Spleen (tissue), 7 donors: ENCODE data around the gene IL1RL1.

ENCODE experiments used
- CTCF ChIP-seq, 11 experiments: fragments of 200-600 bp in 7 of 11; fragments of 450-650 bp in 4 of 11; sonication (generic) in 4 of 11; IDR thresholded peaks in 8 of 11; conservative IDR thresholded peaks in 3 of 11; 1 replicate in 7 of 11; 2 replicates in 4 of 11; pipeline versions ENCODE4 v1.4.0 to v1.8.0; 2016 to 2021; ENCODE audit warnings: antibody characterized with exemption in 11 of 11, inconsistent platforms in 4 of 11, mild to moderate bottlenecking in 1 of 11
- POLR2AphosphoS5 ChIP-seq, 3 donors: sonication (generic); formaldehyde crosslinking; IDR thresholded peaks; one replicate each; pipeline ENCODE4 v1.5.1; 2017; ENCODE audit warnings: antibody characterized with exemption in 3 of 3
- donor health status: DM: no; HTN: no; CAD: no; lungs with moderate emphysema.
- donor health status: DM: no; HTN: no; CAD: no.
- donor health status: DM: no; HTN: no; CAD: no.

GRCh38 chr2:102358496-102358895 is 47.1 kb downstream of the IL1RL1 start:
- TF ChIP-seq CTCF (IDR thresholded peaks at IDR 0.05 in 8 of 11, conservative IDR thresholded peaks at IDR 0.05 in 3 of 11) (no peak), POLR2AphosphoS5 (IDR thresholded peaks at IDR 0.05) (no peak)
